HepG2 (cell line): Measurements from ENCODE around the gene ZG16. TPM values are rescaled to one million over a fixed set of nuclear protein-coding genes. Genes with fewer than 3 reads are reported as not detected.

ENCODE experiments used
- ADNP ChIP-seq: sonication (generic); formaldehyde crosslinking; IDR thresholded peaks from 2 replicates; pipeline ENCODE4 v1.4.0; 2020; ENCODE audit warnings: missing genetic modification reagents
- EHMT2 ChIP-seq: fragments of 200-600 bp; sonication (generic); IDR thresholded peaks from 2 replicates; pipeline ENCODE4 v1.7.0; 2017; ENCODE audit warnings: antibody characterized with exemption, low read depth, low read length, borderline replicate concordance
- ETV5 ChIP-seq: IDR thresholded peaks from 2 replicates; pipeline ENCODE4 v1.6.1; 2018; ENCODE audit warnings: missing biosample characterization, missing genetic modification reagents, inconsistent platforms, borderline replicate concordance
- HMG20B ChIP-seq: conservative IDR thresholded peaks from 2 replicates; pipeline ENCODE4 v1.6.1; 2016; ENCODE audit warnings: missing genetic modification reagents, missing compliant biosample characterization
- HOXA3 ChIP-seq: sonication (generic); formaldehyde crosslinking; IDR thresholded peaks from 2 replicates; pipeline ENCODE4 v1.5.0; 2020; ENCODE audit warnings: missing genetic modification reagents
- HOXA5 ChIP-seq: sonication (generic); formaldehyde crosslinking; IDR thresholded peaks from 2 replicates; pipeline ENCODE4 v1.4.0; 2020; ENCODE audit warnings: missing genetic modification reagents
- HOXD1 ChIP-seq: sonication (generic); formaldehyde crosslinking; IDR thresholded peaks from 2 replicates; pipeline ENCODE4 v1.5.0; 2020; ENCODE audit warnings: missing genetic modification reagents
- MLLT10 ChIP-seq: sonication (generic); formaldehyde crosslinking; IDR thresholded peaks from 2 replicates; pipeline ENCODE4 v1.4.0; 2020; ENCODE audit warnings: missing genetic modification reagents
- RCOR2 ChIP-seq: IDR thresholded peaks from 2 replicates; pipeline ENCODE4 v1.6.1; 2016; ENCODE audit warnings: missing biosample characterization, missing genetic modification reagents
- SOX6 ChIP-seq, 2 experiments: fragments of 450-650 bp in 1 of 2; sonication (generic) in 1 of 2; formaldehyde crosslinking in 1 of 2; IDR thresholded peaks; 2 replicates each; pipeline versions ENCODE4 v1.4.0 to v1.6.1; 2017 to 2020; ENCODE audit warnings: antibody characterized with exemption in 1 of 2, mild to moderate bottlenecking in 1 of 2, missing genetic modification reagents in 1 of 2
- SSRP1 ChIP-seq: IDR thresholded peaks from 2 replicates; pipeline ENCODE4 v1.6.1; 2016; ENCODE audit warnings: control low read depth
- TEAD3 ChIP-seq: optimal IDR thresholded peaks from 2 replicates; pipeline ENCODE3; 2016; ENCODE audit warnings: borderline replicate concordance
- ZBTB7A ChIP-seq: sonication (generic); formaldehyde crosslinking; IDR thresholded peaks from 2 replicates; pipeline ENCODE4 v1.8.0; 2022; ENCODE audit warnings: mild to moderate bottlenecking, missing genetic modification reagents
- ZBTB7B ChIP-seq: sonication (generic); formaldehyde crosslinking; IDR thresholded peaks from 2 replicates; pipeline ENCODE4 v1.4.0; 2020; ENCODE audit warnings: missing genetic modification reagents
- ZEB1 ChIP-seq: IDR thresholded peaks from 2 replicates; pipeline ENCODE4 v1.6.1; 2012; ENCODE audit warnings: mild to moderate bottlenecking, low read depth, inconsistent platforms; ENCODE audit not compliant: insufficient replicate concordance
- ZNF12 ChIP-seq: sonication (generic); formaldehyde crosslinking; IDR thresholded peaks from 2 replicates; pipeline ENCODE4 v1.5.0; 2020; ENCODE audit warnings: missing genetic modification reagents
- ZNF205 ChIP-seq: IDR thresholded peaks from 2 replicates; pipeline ENCODE4 v1.6.1; 2018; ENCODE audit warnings: missing biosample characterization, missing genetic modification reagents
- ZNF274 ChIP-seq: sonication (generic); formaldehyde crosslinking; IDR thresholded peaks from 2 replicates; pipeline ENCODE4 v1.5.1; 2020; ENCODE audit warnings: mild to moderate bottlenecking, missing genetic modification reagents
- ZNF317 ChIP-seq: sonication (generic); formaldehyde crosslinking; IDR thresholded peaks from 2 replicates; pipeline ENCODE4 v1.5.0; 2020; ENCODE audit warnings: mild to moderate bottlenecking, missing genetic modification reagents
- ZNF329 ChIP-seq: sonication (generic); formaldehyde crosslinking; IDR thresholded peaks from 2 replicates; pipeline ENCODE4 v1.9.0; 2021; ENCODE audit warnings: low read depth, mild to moderate bottlenecking, missing genetic modification reagents
- ZNF331 ChIP-seq: sonication (generic); formaldehyde crosslinking; IDR thresholded peaks from 2 replicates; pipeline ENCODE4 v1.4.0; 2020; ENCODE audit warnings: missing genetic modification reagents
- ZNF557 ChIP-seq: sonication (generic); formaldehyde crosslinking; IDR thresholded peaks from 2 replicates; pipeline ENCODE4 v1.4.0; 2020; ENCODE audit warnings: missing genetic modification reagents
- ZNF670 ChIP-seq: sonication (generic); formaldehyde crosslinking; IDR thresholded peaks from 2 replicates; pipeline ENCODE4 v1.8.0; 2022; ENCODE audit warnings: mild to moderate bottlenecking, missing genetic modification reagents, borderline replicate concordance
- ZNF775 ChIP-seq: sonication (generic); formaldehyde crosslinking; IDR thresholded peaks from 2 replicates; pipeline ENCODE4 v1.4.0; 2020; ENCODE audit warnings: missing genetic modification reagents, mild to moderate bottlenecking, moderate library complexity, borderline replicate concordance
- ZZZ3 ChIP-seq: sonication (generic); formaldehyde crosslinking; IDR thresholded peaks from 2 replicates; pipeline ENCODE4 v1.4.0; 2020; ENCODE audit warnings: missing genetic modification reagents, mild to moderate bottlenecking, borderline replicate concordance
- polyA plus RNA-seq, 8 experiments: library from polyadenylated mRNA; depleted of rRNA in 3 of 8; stranded (reverse) in 7 of 8; unstranded in 1 of 8; fragments of >200 nt; fragmentation: Illumina TruSeq in 4 of 8; extraction: Trizol in 4 of 8; gene quantifications; 2 replicates each; pipeline versions ENCODE4 v1.2.1 to v1.2.3, GENCODE V29; 2011 to 2016; ENCODE audit warnings: low read depth in 4 of 8, missing spikeins in 1 of 8, mixed read lengths in 1 of 8; ENCODE audit not compliant: insufficient read depth in 1 of 8
- total RNA-seq, 5 experiments: library from RNA; depleted of rRNA; stranded (reverse); fragments of >200 nt; fragmentation: Illumina TruSeq; extraction: Trizol; gene quantifications; 2 replicates each; pipeline ENCODE4 v1.2.3, GENCODE V29; 2016; ENCODE audit warnings: low read depth in 1 of 5
- TF ChIP-seq, protein P1 (sequence below): sonication (generic); formaldehyde crosslinking; IDR thresholded peaks from 2 replicates; pipeline ENCODE4 v1.5.1; 2020; ENCODE audit warnings: missing genetic modification reagents, mild to moderate bottlenecking, borderline replicate concordance
- TF ChIP-seq, protein P2 (sequence below): IDR thresholded peaks from 2 replicates; pipeline ENCODE4 v1.6.1; 2016; ENCODE audit warnings: missing compliant biosample characterization, missing genetic modification reagents, borderline replicate concordance
- TF ChIP-seq, protein P3 (sequence below), 2 experiments: fragments of 450-650 bp in 1 of 2; sonication (generic) in 1 of 2; formaldehyde crosslinking; IDR thresholded peaks; 2 replicates each; pipeline versions ENCODE4 v1.5.0 to v1.8.0; 2020 to 2022; ENCODE audit warnings: mild to moderate bottlenecking in 1 of 2, missing genetic modification reagents in 1 of 2

The ZG16 gene
- total and polyA plus RNA-seq, 2 of the 13 experiments (the other 11 are each of a cell fraction or from before 2014, with no cell fraction given): 0.04 to 0.07 TPM

DNA sequence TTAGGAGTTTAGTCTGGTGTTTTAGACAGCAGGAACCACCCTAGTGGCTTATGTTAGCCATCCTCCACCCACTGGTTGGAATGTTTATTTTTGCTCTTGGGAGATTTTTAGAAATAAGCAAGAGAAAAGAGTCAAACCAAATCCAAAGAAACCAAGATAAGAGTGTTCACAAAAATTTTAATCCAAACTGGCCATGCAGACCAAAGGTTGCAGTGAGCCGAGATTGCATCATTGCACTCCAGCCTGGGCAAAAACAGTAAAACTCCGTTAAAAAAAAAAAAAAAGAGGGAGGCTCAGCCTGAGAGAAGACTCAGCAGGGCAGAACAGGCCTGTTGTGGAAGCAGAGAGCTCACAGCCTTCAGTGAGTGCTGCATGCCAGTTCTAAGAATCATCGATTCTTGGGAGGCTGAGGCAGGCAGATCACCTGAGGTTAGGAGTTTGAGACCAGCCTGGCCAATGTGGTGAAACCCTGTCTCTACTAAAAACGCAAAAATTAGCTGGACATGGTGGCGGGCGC is 20.0 kb upstream of the ZG16 start (continued):
- TF ChIP-seq ZNF670 (CRISPR knock-in tag) (no peak), ZBTB7B (CRISPR knock-in tag) (peak; percentile 33; the same call in 1 of the 2 replicates), TEAD3 (CRISPR knock-in tag) (peak; percentile 86), ZNF557 (CRISPR knock-in tag) (no peak), ZNF317 (CRISPR knock-in tag) (peak; percentile 72), ZNF329 (CRISPR knock-in tag) (0 out of 2 replicates have a peak, but pooled peaks have one; percentile 30), HMG20B (CRISPR knock-in tag) (peak; percentile 49; the same call in 1 of the 2 replicates), ZNF331 (CRISPR knock-in tag) (peak; percentile 46; the same call in 1 of the 2 replicates), ZNF775 (CRISPR knock-in tag) (0 out of 2 replicates have a peak, but pooled peaks have one; percentile 78), ADNP (CRISPR knock-in tag) (peak; percentile 71), ZBTB7A (no peak), ZNF205 (CRISPR knock-in tag) (peak; percentile 48; the same call in 1 of the 2 replicates), ZNF12 (CRISPR knock-in tag) (0 out of 2 replicates have a peak, but pooled peaks have one; percentile 35), ETV5 (CRISPR knock-in tag) (0 out of 2 replicates have a peak, but pooled peaks have one; percentile 8), HOXA3 (peak; percentile 65; the same call in 1 of the 2 replicates), EHMT2 (no peak), RCOR2 (CRISPR knock-in tag) (peak; percentile 80), ZZZ3 (CRISPR knock-in tag) (no peak), MLLT10 (CRISPR knock-in tag) (no peak), ZEB1 (no peak), SOX6 (IDR thresholded peaks at IDR 0.05) (no peak), SOX6 (CRISPR knock-in tag; IDR thresholded peaks at IDR 0.05) (peak; percentile 64), HOXD1 (CRISPR knock-in tag) (no peak), ZNF274 (CRISPR knock-in tag) (no peak), SSRP1 (CRISPR knock-in tag) (no peak), HOXA5 (CRISPR knock-in tag) (peak; percentile 32; the same call in 1 of the 2 replicates)
- TF ChIP-seq, protein P1, sequence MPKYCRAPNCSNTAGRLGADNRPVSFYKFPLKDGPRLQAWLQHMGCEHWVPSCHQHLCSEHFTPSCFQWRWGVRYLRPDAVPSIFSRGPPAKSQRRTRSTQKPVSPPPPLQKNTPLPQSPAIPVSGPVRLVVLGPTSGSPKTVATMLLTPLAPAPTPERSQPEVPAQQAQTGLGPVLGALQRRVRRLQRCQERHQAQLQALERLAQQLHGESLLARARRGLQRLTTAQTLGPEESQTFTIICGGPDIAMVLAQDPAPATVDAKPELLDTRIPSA (CRISPR knock-in tag): no peak
- TF ChIP-seq, protein P2, sequence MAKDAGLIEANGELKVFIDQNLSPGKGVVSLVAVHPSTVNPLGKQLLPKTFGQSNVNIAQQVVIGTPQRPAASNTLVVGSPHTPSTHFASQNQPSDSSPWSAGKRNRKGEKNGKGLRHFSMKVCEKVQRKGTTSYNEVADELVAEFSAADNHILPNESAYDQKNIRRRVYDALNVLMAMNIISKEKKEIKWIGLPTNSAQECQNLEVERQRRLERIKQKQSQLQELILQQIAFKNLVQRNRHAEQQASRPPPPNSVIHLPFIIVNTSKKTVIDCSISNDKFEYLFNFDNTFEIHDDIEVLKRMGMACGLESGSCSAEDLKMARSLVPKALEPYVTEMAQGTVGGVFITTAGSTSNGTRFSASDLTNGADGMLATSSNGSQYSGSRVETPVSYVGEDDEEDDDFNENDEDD (CRISPR knock-in tag): no peak
- TF ChIP-seq, protein P3, sequence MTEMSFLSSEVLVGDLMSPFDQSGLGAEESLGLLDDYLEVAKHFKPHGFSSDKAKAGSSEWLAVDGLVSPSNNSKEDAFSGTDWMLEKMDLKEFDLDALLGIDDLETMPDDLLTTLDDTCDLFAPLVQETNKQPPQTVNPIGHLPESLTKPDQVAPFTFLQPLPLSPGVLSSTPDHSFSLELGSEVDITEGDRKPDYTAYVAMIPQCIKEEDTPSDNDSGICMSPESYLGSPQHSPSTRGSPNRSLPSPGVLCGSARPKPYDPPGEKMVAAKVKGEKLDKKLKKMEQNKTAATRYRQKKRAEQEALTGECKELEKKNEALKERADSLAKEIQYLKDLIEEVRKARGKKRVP (CRISPR knock-in tag; IDR thresholded peaks at IDR 0.05): peak; percentile 56 to 96; a peak in 3 of 4 replicates
